ENCODE measurements around the gene UNK. TPM values are rescaled to one million over a fixed set of nuclear protein-coding genes. Genes with fewer than 3 reads are reported as not detected.

Gene UNK
- total and polyA plus RNA-seq, 2 of the 13 experiments (the other 11 are each of a cell fraction or from before 2014, with no cell fraction given), result 31.6 to 33.0 TPM

- no peak for TF ChIP-seq TRAFD1 (CRISPR knock-in tag; IDR thresholded peaks at IDR 0.05; ENCODE audit: borderline replicate concordance)
- no peak for TF ChIP-seq ZNF674 (CRISPR knock-in tag; IDR thresholded peaks at IDR 0.05; ENCODE audit: low read depth)
- no peak for TF ChIP-seq ZNF570 (CRISPR knock-in tag; IDR thresholded peaks at IDR 0.05; ENCODE audit: borderline replicate concordance)
- TF ChIP-seq ZKSCAN8 (CRISPR knock-in tag; IDR thresholded peaks at IDR 0.05; ENCODE audit: borderline replicate concordance), result 0 out of 2 replicates have a peak, but pooled peaks have one; percentile 75
- peak; percentile 8; the same call in 1 of the 2 replicates for TF ChIP-seq SIX4 (CRISPR knock-in tag; IDR thresholded peaks at IDR 0.05)
- peak; percentile 84 for TF ChIP-seq ZNF629 (CRISPR knock-in tag; conservative IDR thresholded peaks at IDR 0.05)
- no peak for TF ChIP-seq PTBP1 (IDR thresholded peaks at IDR 0.05; ENCODE audit: low read depth, low read length, poor library complexity, severe bottlenecking)
- peak; percentile 70 for TF ChIP-seq ARID4A (CRISPR knock-in tag; IDR thresholded peaks at IDR 0.05; ENCODE audit: borderline replicate concordance)
- TF ChIP-seq ZGPAT (CRISPR knock-in tag; IDR thresholded peaks at IDR 0.05), result no peak; the same call in 1 of the 2 replicates
- TF ChIP-seq ZBTB7B (CRISPR knock-in tag; IDR thresholded peaks at IDR 0.05), result peak; percentile 98
- peak; percentile 48; the same call in 1 of the 2 replicates for TF ChIP-seq SOX5 (CRISPR knock-in tag; IDR thresholded peaks at IDR 0.05; ENCODE audit: borderline replicate concordance)
- peak; percentile 81; the same call in 1 of the 2 replicates for TF ChIP-seq ZNF678 (CRISPR knock-in tag; IDR thresholded peaks at IDR 0.05)
- no peak for TF ChIP-seq ZNF326 (CRISPR knock-in tag; IDR thresholded peaks at IDR 0.05; ENCODE audit: borderline replicate concordance)
- peak; percentile 72; the same call in 1 of the 2 replicates for TF ChIP-seq RFXAP (CRISPR knock-in tag; IDR thresholded peaks at IDR 0.05; ENCODE audit: borderline replicate concordance)
- no peak for TF ChIP-seq ZNF180 (CRISPR knock-in tag; IDR thresholded peaks at IDR 0.05; ENCODE audit: borderline replicate concordance, low read depth)
- no peak for TF ChIP-seq RORA (CRISPR knock-in tag; IDR thresholded peaks at IDR 0.05)
- TF ChIP-seq FOXK1 (CRISPR knock-in tag; IDR thresholded peaks at IDR 0.05; ENCODE audit: borderline replicate concordance, low read depth), result peak; percentile 50; the same call in 1 of the 2 replicates
- TF ChIP-seq ELF1 (CRISPR knock-in tag; IDR thresholded peaks at IDR 0.05), result peak; percentile 47; the same call in 1 of the 2 replicates
- no peak for TF ChIP-seq ZNF274 (CRISPR knock-in tag; IDR thresholded peaks at IDR 0.05)
- peak; percentile 35 for TF ChIP-seq KMT2A (CRISPR knock-in tag; IDR thresholded peaks at IDR 0.05)
- peak; percentile 98 for TF ChIP-seq SP5 (CRISPR knock-in tag; IDR thresholded peaks at IDR 0.05; ENCODE audit: borderline replicate concordance, low read depth)
- TF ChIP-seq ZNF766 (CRISPR knock-in tag; IDR thresholded peaks at IDR 0.05; ENCODE audit: borderline replicate concordance), result peak; percentile 55; the same call in 1 of the 2 replicates
- no peak for TF ChIP-seq PHF5A (CRISPR knock-in tag; IDR thresholded peaks at IDR 0.05; ENCODE audit: low read depth, unreplicated experiment)
These were observed 20.8 kb upstream of the UNK start (continued) for GRCh38 chr17:75763613-75764416.

Data from HepG2 (cell line).